DMS114 treated with DMSO at 0.1 percent for 48 hours (cell line): ENCODE data around the gene SNX30.

Experiments used
- DNase-seq: peaks from one replicate; lab custom pipeline; 2025; ENCODE audit not compliant: unreplicated experiment; lab: John Stamatoyannopoulos, UW

The SNX30 gene

GRCh38 chr9:112819635-112820496, 69.3 kb downstream of the SNX30 start:
- DNase-seq, result peak; percentile 11

- DNase-seq, result no peak
Observed at GRCh38 chr9:112820881-112821280, 70.3 kb downstream of the SNX30 start.

GRCh38 chr9:112822618-112823017, 72.1 kb downstream of the SNX30 start:
- no peak for DNase-seq

GRCh38 chr9:112823257-112823656, 72.7 kb downstream of the SNX30 start:
- no peak for DNase-seq

- no peak for DNase-seq
Observed at GRCh38 chr9:112831281-112831851, 80.8 kb downstream of the SNX30 start.

GRCh38 chr9:112831969-112832368, 81.4 kb downstream of the SNX30 start:
- DNase-seq, result no peak

- no peak for DNase-seq
Observed at GRCh38 chr9:112833081-112833480, 82.5 kb downstream of the SNX30 start.

- no peak for DNase-seq
Observed at GRCh38 chr9:112836394-112836793, 85.8 kb downstream of the SNX30 start.

GRCh38 chr9:112838342-112838741, 87.8 kb downstream of the SNX30 start:
- DNase-seq, result no peak

- DNase-seq, result no peak
Observed at GRCh38 chr9:112839331-112839730, 88.8 kb downstream of the SNX30 start.

GRCh38 chr9:112841261-112841660, 90.7 kb downstream of the SNX30 start:
- no peak for DNase-seq

- DNase-seq, result no peak
Observed at GRCh38 chr9:112842555-112842954, 92.0 kb downstream of the SNX30 start.

- peak; percentile 56 for DNase-seq
Observed at GRCh38 chr9:112844771-112845542, 94.4 kb downstream of the SNX30 start.

- DNase-seq, result no peak
Observed at GRCh38 chr9:112846528-112847488, 96.2 kb downstream of the SNX30 start.

GRCh38 chr9:112848316-112849151, 98.0 kb downstream of the SNX30 start:
- DNase-seq, result no peak

GRCh38 chr9:112849363-112849922, 98.9 kb downstream of the SNX30 start:
- no peak for DNase-seq

GRCh38 chr9:112850840-112851239, 100.3 kb downstream of the SNX30 start:
- DNase-seq, result no peak

- DNase-seq, result no peak
Observed at GRCh38 chr9:112852741-112853504, 102.4 kb downstream of the SNX30 start.
